D721Med (cell line): ENCODE data around the gene SESTD1.
"Not testable (repeated sequence)": the region's sequence is repeated elsewhere in the genome, so short reads cannot be mapped to it uniquely, and the experiment has no call there.

Source experiments
- DNase-seq: peaks from one replicate; pipeline ENCODE4 v3.0.0; 2011; ENCODE audit warnings: low spot score; ENCODE audit not compliant: insufficient read length
- FAIRE-seq: peaks from 2 replicates; lab custom pipeline; 2011; peaks lifted over from hg19 to GRCh38; lab: Jason Lieb, UNC
- CTCF ChIP-seq: IDR thresholded peaks from 2 replicates; pipeline ENCODE4 v1.5.1; 2012; ENCODE audit warnings: mild to moderate bottlenecking, control low read depth; ENCODE audit not compliant: insufficient read depth; ENCODE audit errors: missing control alignments

The SESTD1 gene

GRCh38 chr2:179068991-179069643 lies 195.5 kb downstream of the SESTD1 start:
- no peak for FAIRE-seq
- no peak for TF ChIP-seq CTCF
- DNase-seq, result no peak

GRCh38 chr2:179059026-179059700 lies 205.5 kb downstream of the SESTD1 start:
- DNase-seq, result no peak
- FAIRE-seq, result no peak

GRCh38 chr2:179057737-179058136 lies 206.9 kb downstream of the SESTD1 start:
- FAIRE-seq (no peak), DNase-seq (no peak)
- no peak for TF ChIP-seq CTCF

More at GRCh38 chr2:179059026-179059700, 205.5 kb downstream of the SESTD1 start:
- no peak for TF ChIP-seq CTCF

GRCh38 chr2:179053568-179053967 lies 211.1 kb downstream of the SESTD1 start:
- FAIRE-seq, DNase-seq: not testable (repeated sequence)
